ENCODE measurements around the gene CHKB. TPM values are rescaled to one million over a fixed set of nuclear protein-coding genes. Genes with fewer than 3 reads are reported as not detected.

Gene CHKB
- total RNA-seq, 4 donors from 2014 or later = 13.5 to 75.6 (median 55.2) TPM

DNA sequence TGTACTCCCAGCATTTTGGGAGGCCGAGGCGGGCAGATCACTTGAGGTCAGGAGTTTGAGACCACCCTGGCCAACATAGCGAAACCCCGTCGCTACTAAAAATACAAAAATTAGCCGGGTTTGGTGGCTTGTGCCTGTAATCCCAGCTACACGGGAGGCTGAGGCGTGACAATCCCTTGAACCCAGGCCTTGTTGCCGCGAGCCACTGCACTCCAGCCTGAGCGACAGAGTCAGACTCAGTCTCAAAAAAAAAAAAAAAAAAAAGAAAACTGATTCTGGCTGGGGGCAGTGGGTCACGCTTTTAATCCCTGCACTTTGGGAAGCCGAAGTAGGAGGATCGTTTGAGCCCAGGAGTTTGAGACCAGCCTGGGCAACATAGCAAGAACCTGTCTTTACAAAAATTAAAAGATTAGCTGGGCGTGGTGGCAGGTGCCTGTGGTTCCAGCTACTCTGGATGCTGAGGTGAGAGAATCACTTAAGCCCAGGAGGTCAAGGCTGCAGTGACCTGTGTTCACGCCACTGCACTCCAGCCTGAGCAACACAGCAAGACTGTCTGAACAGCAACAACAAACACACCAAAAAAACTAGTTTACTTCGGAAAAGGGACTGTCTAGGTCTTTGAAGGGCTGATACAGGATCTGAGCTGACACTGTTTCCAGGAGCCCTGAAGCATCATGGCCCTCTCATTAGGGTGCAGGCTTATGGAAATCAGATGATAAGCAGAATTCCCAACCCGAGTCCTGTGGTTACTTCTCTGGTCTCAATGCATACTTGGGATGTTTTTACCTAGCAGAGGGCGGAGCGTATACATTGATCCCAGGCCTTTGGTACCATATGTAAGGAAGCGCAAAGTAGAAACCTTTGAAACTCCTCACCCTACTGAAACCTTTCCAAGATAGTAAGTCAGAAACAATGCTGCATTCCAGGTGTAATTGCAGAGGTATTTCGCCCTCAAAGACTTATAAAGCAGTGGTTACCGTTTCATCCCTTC is 1.8 kb upstream of the CHKB start:
- H3K9me3 ChIP-seq = no peaks in the 10 kb centered on the region
- intact Hi-C loops (cut with DNase I; ENCODE audit: low total_unique reads) = no loop called here
- no peak for DNase-seq
- H3K36me3 ChIP-seq = no peaks in the 10 kb centered on the region
- no peak overlapping the region for H3K4me3 ChIP-seq
- H3K27me3 ChIP-seq = no peaks in the 10 kb centered on the region
- H3K4me1 ChIP-seq = peaks cover 4 to 7% of the 10 kb centered on the region in 2 donors
- H3K27ac ChIP-seq = no peak overlapping the region
- TF ChIP-seq CTCF (IDR thresholded peaks at IDR 0.05) (no peak), POLR2A (IDR thresholded peaks at IDR 0.05) (no peak)

DNA sequence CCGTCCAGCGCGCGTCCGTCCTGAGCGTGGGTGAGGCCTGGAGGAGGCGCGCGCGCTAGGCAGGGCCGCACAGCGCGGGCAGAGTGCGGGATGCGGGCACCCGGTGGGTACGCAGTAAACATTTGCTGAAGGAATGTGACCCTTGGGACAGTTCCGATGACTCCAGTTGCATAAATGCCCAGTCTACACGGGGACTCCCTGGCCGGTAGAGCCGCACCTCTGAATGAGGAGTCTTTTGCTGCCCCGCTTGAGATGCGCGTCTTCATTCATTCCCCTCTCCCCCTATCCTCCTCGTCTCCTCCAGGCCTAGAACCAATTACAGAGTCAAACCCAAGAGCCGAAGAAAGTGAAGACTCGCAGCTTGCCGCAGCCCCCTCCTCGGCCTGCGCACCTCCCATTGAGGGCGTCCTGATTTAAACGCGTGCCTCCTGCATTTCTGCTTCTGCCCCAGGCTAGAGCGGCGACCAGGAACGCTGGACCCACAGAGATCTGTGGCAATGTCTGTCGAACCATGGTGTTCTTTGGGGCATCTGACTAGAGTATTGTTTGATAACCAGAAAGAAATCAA is 729 bp upstream of the CHKB start:
- H3K4me3 ChIP-seq = peak overlapping the region; percentile 29 to 69
- intact Hi-C loops (cut with DNase I; ENCODE audit: low total_unique reads) = no loop called here
- H3K4me1 ChIP-seq = peaks cover 4 to 7% of the 10 kb centered on the region in 2 donors
- H3K27me3 ChIP-seq = no peaks in the 10 kb centered on the region
- TF ChIP-seq POLR2A (IDR thresholded peaks at IDR 0.05) (no peak), CTCF (IDR thresholded peaks at IDR 0.05) (no peak)
- H3K9me3 ChIP-seq = no peaks in the 10 kb centered on the region
- DNase-seq = no peak
- peak overlapping the region; percentile 3 to 78 for H3K27ac ChIP-seq
- no peaks in the 10 kb centered on the region for H3K36me3 ChIP-seq

DNA sequence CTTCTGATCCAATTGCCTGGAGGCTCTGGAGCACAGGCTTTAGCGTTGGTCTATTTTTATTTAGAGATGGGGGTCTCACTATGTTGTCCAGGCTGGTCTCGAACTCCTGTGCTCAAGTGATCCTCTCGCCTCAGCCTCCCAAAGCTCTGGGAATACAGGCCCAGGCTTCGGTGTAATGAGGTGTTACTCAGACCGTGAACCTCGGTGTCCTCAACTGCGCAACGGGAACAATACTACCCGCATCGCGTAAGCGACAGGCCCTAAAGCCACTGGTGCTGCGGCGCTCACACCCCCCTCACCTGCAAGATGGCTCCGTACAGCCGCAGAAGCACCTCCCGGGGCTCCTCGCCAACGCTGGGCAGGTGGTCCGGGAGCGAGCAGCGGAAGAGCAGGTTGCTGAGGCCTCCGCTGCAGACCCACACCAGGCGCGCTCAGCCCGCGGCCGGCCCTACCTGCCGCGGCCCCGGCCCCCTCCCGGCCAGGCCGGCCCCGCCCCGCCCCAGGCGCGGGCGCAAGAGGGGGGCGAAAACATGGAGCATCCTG is 628 bp downstream of the CHKB start:
- Histone ChIP-seq H3K4me3 (peak overlapping the region; percentile 61 to 69), H3K27ac (peak overlapping the region; percentile 88 to 97), H3K36me3 (no peaks in the 10 kb centered on the region), H3K27me3 (no peaks in the 10 kb centered on the region), H3K9me3 (no peaks in the 10 kb centered on the region), H3K4me1 (peaks cover 4 to 7% of the 10 kb centered on the region in 2 donors)
- intact Hi-C loops (cut with DNase I; ENCODE audit: low total_unique reads) = no loop called here
- no peak for DNase-seq
- TF ChIP-seq CTCF (IDR thresholded peaks at IDR 0.05) = no peak
- no peak for TF ChIP-seq POLR2A (IDR thresholded peaks at IDR 0.05)

GRCh38 chr22:50581031-50581949 is 1.4 kb downstream of the CHKB start:
- no peak for DNase-seq
- H3K36me3 ChIP-seq = no peaks in the 10 kb centered on the region
- peak overlapping the region; percentile 61 to 69 for H3K4me3 ChIP-seq
- H3K27me3 ChIP-seq = no peaks in the 10 kb centered on the region
- intact Hi-C loops (cut with DNase I; ENCODE audit: low total_unique reads) = no loop called here
- H3K4me1 ChIP-seq = peaks cover 4 to 7% of the 10 kb centered on the region in 2 donors
- H3K27ac ChIP-seq = peak overlapping the region in 1 of 2 donors; percentile 97
- TF ChIP-seq POLR2A (IDR thresholded peaks at IDR 0.05) (no peak), CTCF (IDR thresholded peaks at IDR 0.05) (no peak)
- H3K9me3 ChIP-seq = no peaks in the 10 kb centered on the region
